HepG2 (cell line): ENCODE results near the gene SLC2A11. TPM values are rescaled to one million over a fixed set of nuclear protein-coding genes. Genes with fewer than 3 reads are reported as not detected.
A peak's percentile ranks its signal among the peaks of the same experiment; 100 is the strongest.

Experiments
- ATAC-seq: fragments of 200-7000 bp; cut with Tn5 transposase; 3 replicates; pipeline ENCODE4 v1.9.1; 2020; ENCODE audit warnings: mild to moderate bottlenecking, moderate library complexity
- BruUV-seq: library from RNA; stranded (reverse); fragments of 400-500 nt; replicated peaks from 2 replicates; lab custom pipeline; 2021; lab: Mats Ljungman, UMichigan
- CTCF ChIA-PET: fragments of 300-600 bp; formaldehyde crosslinking; extraction: SDS; loops from one replicate; lab custom pipeline; 2021; ENCODE audit warnings: low total read pairs, inconsistent platforms, low intra/inter-chr PET ratio; lab: Yijun Ruan, JAX
- POLR2A ChIA-PET: fragments of 350-600 bp; sonication (Branson Sonifier 250); formaldehyde crosslinking; loops from one replicate; lab custom pipeline; 2020; ENCODE audit warnings: antibody characterized with exemption, inconsistent platforms; lab: Yijun Ruan, JAX
- DNase-seq: peaks from one replicate; pipeline ENCODE4 v3.0.0-alpha.2; 2015; ENCODE audit warnings: low spot score
- FAIRE-seq: peaks from 3 replicates; lab custom pipeline; 2011; peaks lifted over from hg19 to GRCh38; lab: Jason Lieb, UNC
- H2AFZ ChIP-seq: one replicate; pipeline ENCODE4 v1.6.1; 2011; ENCODE audit warnings: low read length, inconsistent platforms
- H3K27ac ChIP-seq: fragments of 300-600 bp; 3 replicates; pipeline ENCODE4 v1.8.0; 2011; ENCODE audit warnings: mixed run types, mild to moderate bottlenecking, mixed read lengths, low read length, inconsistent platforms; ENCODE audit not compliant: insufficient read depth; ENCODE audit errors: extremely low read length
- H3K27me3 ChIP-seq, 2 experiments: fragments of 200-600 bp in 1 of 2; 2 replicates in 1 of 2; 3 replicates in 1 of 2; pipeline versions ENCODE4 v1.6.0 to v1.8.0; 2011; ENCODE audit warnings: low read length in 2 of 2, mild to moderate bottlenecking in 2 of 2, moderate library complexity in 2 of 2, inconsistent platforms in 1 of 2; ENCODE audit not compliant: insufficient read depth in 2 of 2, control insufficient read depth in 1 of 2
- H3K36me3 ChIP-seq, 2 experiments: fragments of 200-600 bp in 1 of 2; replicated peaks in 1 of 2; 2 replicates in 1 of 2; 3 replicates in 1 of 2; pipeline versions ENCODE4 v1.5.1 to v1.8.0; 2011; ENCODE audit warnings: low read length in 2 of 2, inconsistent platforms in 1 of 2; ENCODE audit not compliant: insufficient read depth in 2 of 2, control insufficient read depth in 1 of 2
- H3K4me1 ChIP-seq: 2 replicates; pipeline ENCODE4 v1.5.1; 2012; ENCODE audit warnings: low read length, inconsistent platforms; ENCODE audit not compliant: insufficient read depth
- H3K4me2 ChIP-seq: 2 replicates; pipeline ENCODE4 v1.6.0; 2011; ENCODE audit warnings: low read depth, low read length, inconsistent platforms
- H3K4me3 ChIP-seq, 3 experiments: fragments of 200-600 bp in 1 of 3; sonication (generic), shearing (Covaris generic) in 1 of 3; replicated peaks in 1 of 3; 2 replicates each; pipeline ENCODE4 v1.5.1; 2011 to 2016; ENCODE audit warnings: low read length in 3 of 3, inconsistent platforms in 2 of 3, low read depth in 2 of 3, mild to moderate bottlenecking in 2 of 3, control low read depth in 1 of 3, mixed read lengths in 1 of 3; ENCODE audit not compliant: insufficient read depth in 1 of 3
- H3K79me2 ChIP-seq: one replicate; pipeline ENCODE4 v1.6.1; 2011; ENCODE audit warnings: low read length, inconsistent platforms; ENCODE audit not compliant: insufficient read depth
- H3K9ac ChIP-seq: 2 replicates; pipeline ENCODE4 v1.6.0; 2011; ENCODE audit warnings: mild to moderate bottlenecking, low read depth, low read length, inconsistent platforms; ENCODE audit not compliant: insufficient read depth
- H3K9me3 ChIP-seq: 2 replicates; pipeline ENCODE4 v1.5.1; 2012; ENCODE audit warnings: mild to moderate bottlenecking, low read length
- H4K20me1 ChIP-seq: 2 replicates; pipeline ENCODE4 v1.6.0; 2011; ENCODE audit warnings: inconsistent platforms, mild to moderate bottlenecking, low read length, moderate library complexity; ENCODE audit not compliant: insufficient read depth
- GMEB2 ChIP-seq: IDR thresholded peaks from 2 replicates; pipeline ENCODE4 v1.6.1; 2016; ENCODE audit warnings: missing biosample characterization, missing genetic modification reagents, low read depth
- HNRNPUL1 ChIP-seq: fragments of 200-400 bp; formaldehyde crosslinking; IDR thresholded peaks from 2 replicates; pipeline ENCODE4 v1.6.1; 2017; ENCODE audit warnings: low read depth, mild to moderate bottlenecking, low read length, moderate library complexity
- ISX ChIP-seq: sonication (generic); formaldehyde crosslinking; conservative IDR thresholded peaks from 2 replicates; pipeline ENCODE4 v1.5.0; 2020; ENCODE audit warnings: missing genetic modification reagents
- MEIS1 ChIP-seq: sonication (generic); formaldehyde crosslinking; IDR thresholded peaks from 2 replicates; pipeline ENCODE4 v1.9.0; 2021; ENCODE audit warnings: mild to moderate bottlenecking, missing genetic modification reagents, moderate library complexity, borderline replicate concordance
- NR2F2 ChIP-seq: IDR thresholded peaks from 2 replicates; pipeline ENCODE4 v1.6.1; 2012; ENCODE audit warnings: low read depth, inconsistent platforms, borderline replicate concordance
- NRL ChIP-seq: sonication (generic); formaldehyde crosslinking; IDR thresholded peaks from 2 replicates; pipeline ENCODE4 v1.5.0; 2020; ENCODE audit warnings: missing genetic modification reagents, mild to moderate bottlenecking, moderate library complexity, borderline replicate concordance
- POLR2A ChIP-seq, 2 experiments: IDR thresholded peaks; 2 replicates each; pipeline ENCODE4 v1.6.1; 2011; ENCODE audit warnings: low read depth in 2 of 2, low read length in 2 of 2, mild to moderate bottlenecking in 1 of 2, moderate library complexity in 1 of 2; ENCODE audit not compliant: insufficient read depth in 1 of 2
- POLR2G ChIP-seq: fragments of 200-400 bp; formaldehyde crosslinking; IDR thresholded peaks from 2 replicates; pipeline ENCODE4 v1.6.1; 2018; ENCODE audit warnings: mild to moderate bottlenecking, low read depth, low read length, moderate library complexity
- SMARCC2 ChIP-seq: fragments of 450-650 bp; IDR thresholded peaks from 2 replicates; pipeline ENCODE4 v1.6.1; 2017; ENCODE audit warnings: antibody characterized with exemption, mild to moderate bottlenecking
- TGIF2 ChIP-seq: IDR thresholded peaks from 2 replicates; pipeline ENCODE4 v1.6.1; 2016; ENCODE audit warnings: control low read depth, missing compliant biosample characterization
- USF2 ChIP-seq, 2 experiments: sonication (generic) in 1 of 2; formaldehyde crosslinking in 1 of 2; IDR thresholded peaks; 2 replicates each; pipeline versions ENCODE4 v1.5.1 to v1.6.1; 2011 to 2020; ENCODE audit warnings: borderline replicate concordance in 1 of 2, low read depth in 1 of 2, low read length in 1 of 2, mild to moderate bottlenecking in 1 of 2, missing genetic modification reagents in 1 of 2, moderate library complexity in 1 of 2
- XRCC5 ChIP-seq: fragments of 200-400 bp; formaldehyde crosslinking; optimal IDR thresholded peaks from 2 replicates; pipeline ENCODE3; 2017; ENCODE audit warnings: mild to moderate bottlenecking, low read length
- ZBED4 ChIP-seq: sonication (generic); formaldehyde crosslinking; IDR thresholded peaks from 2 replicates; pipeline ENCODE4 v1.4.0; 2020; ENCODE audit warnings: missing genetic modification reagents, borderline replicate concordance
- ZNF317 ChIP-seq: sonication (generic); formaldehyde crosslinking; IDR thresholded peaks from 2 replicates; pipeline ENCODE4 v1.5.0; 2020; ENCODE audit warnings: mild to moderate bottlenecking, missing genetic modification reagents
- ZNF747 ChIP-seq: sonication (generic); formaldehyde crosslinking; IDR thresholded peaks from 2 replicates; pipeline ENCODE4 v1.8.1; 2023; ENCODE audit warnings: missing genetic modification reagents, mild to moderate bottlenecking, borderline replicate concordance
- ZNF891 ChIP-seq: sonication (generic); formaldehyde crosslinking; IDR thresholded peaks from 2 replicates; pipeline ENCODE4 v1.5.0; 2020; ENCODE audit warnings: mild to moderate bottlenecking, missing genetic modification reagents
- WGBS: methylation state at CpG from one replicate; pipeline ENCODE4 v1.1.6; 2017; ENCODE audit warnings: low lambda C conversion rate; 5-methylcytosine and 5-hydroxymethylcytosine counted together
- in situ Hi-C: cut with HindIII; loops from 2 replicates; pipeline ENCODE4 v1.10.0; 2017; ENCODE audit warnings: low pct_unique_long_range_greater_than_20kb; ENCODE audit not compliant: extremely low pct_ligation_motif_present
- intact Hi-C: fragments of 100-400 bp; cut with micrococcal nuclease; formaldehyde crosslinking; loops from one replicate; pipeline ENCODE4 v1.10.0; 2022; ENCODE audit not compliant: unreplicated experiment
- polyA plus RNA-seq, 8 experiments: library from polyadenylated mRNA; depleted of rRNA in 3 of 8; stranded (reverse) in 7 of 8; unstranded in 1 of 8; fragments of >200 nt; fragmentation: Illumina TruSeq in 4 of 8; extraction: Trizol in 4 of 8; gene quantifications; 2 replicates each; pipeline versions ENCODE4 v1.2.1 to v1.2.3, GENCODE V29; 2011 to 2016; ENCODE audit warnings: low read depth in 4 of 8, missing spikeins in 1 of 8, mixed read lengths in 1 of 8; ENCODE audit not compliant: insufficient read depth in 1 of 8
- total RNA-seq, 5 experiments: library from RNA; depleted of rRNA; stranded (reverse); fragments of >200 nt; fragmentation: Illumina TruSeq; extraction: Trizol; gene quantifications; 2 replicates each; pipeline ENCODE4 v1.2.3, GENCODE V29; 2016; ENCODE audit warnings: low read depth in 1 of 5

The SLC2A11 gene
- total and polyA plus RNA-seq, 2 of the 13 experiments (the other 11 are each of a cell fraction or from before 2014, with no cell fraction given) = 15.2 to 15.4 TPM

DNA sequence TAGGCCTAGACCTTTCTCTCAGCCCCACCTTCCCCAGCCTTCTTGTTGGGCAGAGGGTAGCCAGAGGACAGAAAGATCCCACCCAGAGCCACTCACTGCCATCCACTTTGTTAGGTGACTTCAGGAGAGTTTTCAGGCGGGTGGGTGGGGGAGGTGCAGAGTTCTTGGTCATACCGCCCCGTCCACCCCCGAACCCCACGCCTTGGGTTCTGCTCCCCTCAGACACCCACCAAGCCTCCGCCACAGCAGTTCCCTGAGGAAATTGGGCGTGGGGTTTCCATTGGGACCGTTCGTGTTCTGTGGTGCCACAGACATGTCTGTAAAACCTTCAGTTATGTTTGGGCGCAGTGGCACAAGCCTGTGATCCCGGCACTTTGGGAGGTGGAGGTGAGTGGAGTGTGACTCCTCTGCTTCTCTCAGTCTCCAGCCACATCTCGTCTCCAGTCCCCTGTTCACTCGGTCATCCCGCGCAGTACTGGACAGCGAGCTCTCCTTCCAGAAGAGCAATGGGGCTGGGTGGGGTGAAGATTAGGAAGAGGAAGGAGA lies 38.0 kb downstream of the SLC2A11 start:
- Histone ChIP-seq H3K79me2 (peaks cover 16% of the 10 kb centered on the region), H3K4me2 (peak overlapping the region; percentile 99), H4K20me1 (peaks cover 14% of the 10 kb centered on the region; the same call in 1 of the 2 replicates), H3K9ac (peak overlapping the region; percentile 87), H3K4me1 (peaks cover 54% of the 10 kb centered on the region), H2AFZ (no peak overlapping the region), H3K36me3 (peaks cover 5 to 17% of the 10 kb centered on the region in 2 experiments; a peak in 4 of 5 replicates), H3K9me3 (no peaks in the 10 kb centered on the region), H3K27ac (peak overlapping the region; percentile 96), H3K27me3 (no peaks in the 10 kb centered on the region; a peak in 1 of 5 replicates), H3K4me3 (peak overlapping the region; percentile 78 to 86 (median 85); a peak in 5 of 6 replicates)
- no TSS peak for BruUV-seq
- intact Hi-C loops (loop anchor here (2.0 kb wide), 1 partner anchor 25 kb away; no protein-coding TSS in a partner anchor), in situ Hi-C loops (no loop called here)
- ChIA-PET POLR2A (interaction anchor here (0.7 to 4.3 kb wide), 2 partner anchors 18 to 25 kb away, joined by 4 to 23 read pairs; no protein-coding TSS in a partner anchor), CTCF (no interaction called here)
- FAIRE-seq (no peak), ATAC-seq (no peak), DNase-seq (no peak)
- 75% methylated on average over 16 of the region's 16 CpGs for WGBS
- TF ChIP-seq ISX = no peak
- TF ChIP-seq ZNF747 (CRISPR knock-in tag) = no peak
- peak; percentile 9; the same call in 1 of the 2 replicates for TF ChIP-seq POLR2G
- TF ChIP-seq XRCC5 = peak; percentile 6
- no peak; the same call in 1 of the 2 replicates for TF ChIP-seq USF2 (IDR thresholded peaks at IDR 0.05; ENCODE audit: low read depth, low read length)
- TF ChIP-seq USF2 (CRISPR knock-in tag; IDR thresholded peaks at IDR 0.05; ENCODE audit: borderline replicate concordance) = peak; percentile 33; the same call in 1 of the 2 replicates
- TF ChIP-seq POLR2A (IDR thresholded peaks at IDR 0.05; ENCODE audit: insufficient read depth in 1 of 2, low read depth in 2 of 2, low read length in 2 of 2) = peak; percentile 4 to 10; a peak in 1 of 4 replicates
- no peak for TF ChIP-seq HNRNPUL1
- 0 out of 2 replicates have a peak, but pooled peaks have one; percentile 35 for TF ChIP-seq ZNF891 (CRISPR knock-in tag)
- TF ChIP-seq NRL = peak; percentile 54; the same call in 1 of the 2 replicates
- TF ChIP-seq ZNF317 (CRISPR knock-in tag) = no peak
- no peak for TF ChIP-seq SMARCC2
- TF ChIP-seq GMEB2 (CRISPR knock-in tag) = no peak
- TF ChIP-seq MEIS1 = no peak
- 0 out of 2 replicates have a peak, but pooled peaks have one; percentile 42 for TF ChIP-seq TGIF2 (CRISPR knock-in tag)
- TF ChIP-seq NR2F2 = 0 out of 2 replicates have a peak, but pooled peaks have one; percentile 6
- no peak for TF ChIP-seq ZBED4 (CRISPR knock-in tag)
